B cell (primary cell): ENCODE data around the gene ADAMTS2.

ENCODE experiments used
- EZH2 ChIP-seq: IDR thresholded peaks from 2 replicates; pipeline ENCODE4 v1.6.1; 2012; ENCODE audit warnings: borderline replicate concordance, low read depth, mild to moderate bottlenecking, moderate library complexity, low read length; ENCODE audit not compliant: insufficient read depth, poor library complexity, severe bottlenecking
- TF ChIP-seq, protein P1 (sequence below): fragments of 200-600 bp; IDR thresholded peaks from one replicate; pipeline ENCODE4 v1.8.0; 2022; ENCODE audit warnings: antibody characterized with exemption, mild to moderate bottlenecking

GRCh38 chr5:179376701-179377420 is 31.6 kb upstream of the ADAMTS2 start:
- TF ChIP-seq, protein P1, sequence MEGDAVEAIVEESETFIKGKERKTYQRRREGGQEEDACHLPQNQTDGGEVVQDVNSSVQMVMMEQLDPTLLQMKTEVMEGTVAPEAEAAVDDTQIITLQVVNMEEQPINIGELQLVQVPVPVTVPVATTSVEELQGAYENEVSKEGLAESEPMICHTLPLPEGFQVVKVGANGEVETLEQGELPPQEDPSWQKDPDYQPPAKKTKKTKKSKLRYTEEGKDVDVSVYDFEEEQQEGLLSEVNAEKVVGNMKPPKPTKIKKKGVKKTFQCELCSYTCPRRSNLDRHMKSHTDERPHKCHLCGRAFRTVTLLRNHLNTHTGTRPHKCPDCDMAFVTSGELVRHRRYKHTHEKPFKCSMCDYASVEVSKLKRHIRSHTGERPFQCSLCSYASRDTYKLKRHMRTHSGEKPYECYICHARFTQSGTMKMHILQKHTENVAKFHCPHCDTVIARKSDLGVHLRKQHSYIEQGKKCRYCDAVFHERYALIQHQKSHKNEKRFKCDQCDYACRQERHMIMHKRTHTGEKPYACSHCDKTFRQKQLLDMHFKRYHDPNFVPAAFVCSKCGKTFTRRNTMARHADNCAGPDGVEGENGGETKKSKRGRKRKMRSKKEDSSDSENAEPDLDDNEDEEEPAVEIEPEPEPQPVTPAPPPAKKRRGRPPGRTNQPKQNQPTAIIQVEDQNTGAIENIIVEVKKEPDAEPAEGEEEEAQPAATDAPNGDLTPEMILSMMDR: no peak
- TF ChIP-seq EZH2: no peak
